H9 (cell line): ENCODE results near the gene NRXN3. TPM values are rescaled to one million over a fixed set of nuclear protein-coding genes. Genes with fewer than 3 reads are reported as not detected.

Experiments used
- DNase-seq: peaks from one replicate; pipeline ENCODE4 v3.0.0-alpha.2; 2017
- H2AFZ ChIP-seq: one replicate; pipeline ENCODE4 v1.6.1; 2013; ENCODE audit warnings: mild to moderate bottlenecking, low read length, control low read depth, moderate library complexity
- H2AK5ac ChIP-seq: 2 replicates; pipeline ENCODE4 v1.6.1; 2013; ENCODE audit warnings: low read length, control low read depth, mixed read lengths; ENCODE audit not compliant: insufficient read length
- H2BK120ac ChIP-seq: one replicate; pipeline ENCODE4 v1.6.1; 2013; ENCODE audit warnings: low read depth, mild to moderate bottlenecking, low read length, control low read depth, inconsistent platforms; ENCODE audit not compliant: poor library complexity, severe bottlenecking
- H2BK12ac ChIP-seq: 2 replicates; pipeline ENCODE4 v1.6.1; 2013; ENCODE audit warnings: low read length, control low read depth, mixed read lengths, low read depth; ENCODE audit not compliant: insufficient read length
- H2BK15ac ChIP-seq: 2 replicates; pipeline ENCODE4 v1.6.1; 2013; ENCODE audit warnings: low read depth, low read length, control low read depth
- H2BK20ac ChIP-seq: one replicate; pipeline ENCODE4 v1.6.1; 2013; ENCODE audit warnings: low read depth, mild to moderate bottlenecking, low read length, control low read depth, inconsistent platforms; ENCODE audit not compliant: poor library complexity, severe bottlenecking
- H2BK5ac ChIP-seq: 2 replicates; pipeline ENCODE4 v1.6.1; 2013; ENCODE audit warnings: low read length, control low read depth, mixed read lengths; ENCODE audit not compliant: insufficient read length
- H3K14ac ChIP-seq: 2 replicates; pipeline ENCODE4 v1.6.1; 2013; ENCODE audit warnings: low read length, control low read depth; ENCODE audit not compliant: insufficient read depth
- H3K18ac ChIP-seq: 2 replicates; pipeline ENCODE4 v1.6.1; 2013; ENCODE audit warnings: low read depth, mild to moderate bottlenecking, mixed read lengths, low read length, control low read depth; ENCODE audit not compliant: insufficient read length
- H3K23ac ChIP-seq: 2 replicates; pipeline ENCODE4 v1.6.1; 2013; ENCODE audit warnings: low read length, control low read depth, mixed read lengths, low read depth; ENCODE audit not compliant: insufficient read length
- H3K23me2 ChIP-seq: 2 replicates; pipeline ENCODE4 v1.6.1; 2013; ENCODE audit warnings: low read depth, mild to moderate bottlenecking, mixed read lengths, low read length, control low read depth; ENCODE audit not compliant: insufficient read length, poor library complexity, severe bottlenecking
- H3K27ac ChIP-seq: 2 replicates; pipeline ENCODE4 v1.5.1; 2013; ENCODE audit warnings: low read length, control low read depth, mixed read lengths, low read depth; ENCODE audit not compliant: insufficient read length
- H3K27me3 ChIP-seq: 2 replicates; pipeline ENCODE4 v1.6.1; 2013; ENCODE audit warnings: low read length, control low read depth, inconsistent platforms; ENCODE audit not compliant: insufficient read depth
- H3K4ac ChIP-seq: 2 replicates; pipeline ENCODE4 v1.6.1; 2013; ENCODE audit warnings: low read depth, mild to moderate bottlenecking, control low read depth, inconsistent platforms, low read length, moderate library complexity
- H3K4me1 ChIP-seq: 2 replicates; pipeline ENCODE4 v1.6.1; 2013; ENCODE audit warnings: low read length, control low read depth, inconsistent platforms; ENCODE audit not compliant: insufficient read depth
- H3K4me2 ChIP-seq: 2 replicates; pipeline ENCODE4 v1.6.1; 2013; ENCODE audit warnings: low read length, control low read depth, mixed read lengths; ENCODE audit not compliant: insufficient read length, insufficient read depth
- H3K56ac ChIP-seq: 2 replicates; pipeline ENCODE4 v1.6.1; 2013; ENCODE audit warnings: low read depth, mild to moderate bottlenecking, mixed read lengths, low read length, control low read depth; ENCODE audit not compliant: insufficient read length
- H3K79me1 ChIP-seq: 2 replicates; pipeline ENCODE4 v1.6.1; 2013; ENCODE audit warnings: low read depth, mild to moderate bottlenecking, moderate library complexity, low read length, control low read depth, inconsistent platforms; ENCODE audit not compliant: insufficient read depth, poor library complexity, severe bottlenecking
- H3K79me2 ChIP-seq: 2 replicates; pipeline ENCODE4 v1.6.1; 2013; ENCODE audit warnings: low read length, control low read depth, inconsistent platforms; ENCODE audit not compliant: insufficient read depth
- H3K9ac ChIP-seq: 2 replicates; pipeline ENCODE4 v1.6.1; 2013; ENCODE audit warnings: low read length, control low read depth, mixed read lengths; ENCODE audit not compliant: insufficient read length; ENCODE audit errors: extremely low read depth
- H3K9me3 ChIP-seq: one replicate; pipeline ENCODE4 v1.6.1; 2013; ENCODE audit warnings: low read depth, low read length, inconsistent platforms; ENCODE audit not compliant: control insufficient read depth
- H3T11ph ChIP-seq: one replicate; pipeline ENCODE4 v1.6.1; 2013; ENCODE audit warnings: mild to moderate bottlenecking, low read length, control low read depth, inconsistent platforms
- H4K20me1 ChIP-seq: one replicate; pipeline ENCODE4 v1.6.1; 2013; ENCODE audit not compliant: control insufficient read depth, insufficient read length, insufficient read depth
- H4K5ac ChIP-seq: 2 replicates; pipeline ENCODE4 v1.6.1; 2013; ENCODE audit warnings: low read depth, mild to moderate bottlenecking, mixed read lengths, low read length, control low read depth; ENCODE audit not compliant: insufficient read length
- H4K8ac ChIP-seq: replicated peaks from 2 replicates; pipeline ENCODE4 v1.6.1; 2013; ENCODE audit warnings: low read length, control low read depth, mixed read lengths, low read depth; ENCODE audit not compliant: insufficient read length
- H4K91ac ChIP-seq: 2 replicates; pipeline ENCODE4 v1.6.1; 2013; ENCODE audit warnings: low read depth, mild to moderate bottlenecking, moderate library complexity, mixed read lengths, low read length, control low read depth; ENCODE audit not compliant: insufficient read length
- H3K27ac Mint-ChIP-seq, 3 experiments: 2 replicates in 2 of 3; 3 replicates in 1 of 3; pipeline ENCODE4 v1.8.0; 2020 to 2021; ENCODE audit warnings: mixed read lengths in 3 of 3, mild to moderate bottlenecking in 1 of 3, moderate library complexity in 1 of 3
- H3K27me3 Mint-ChIP-seq: 2 replicates; pipeline ENCODE4 v1.8.0; 2021; ENCODE audit warnings: low read depth, mild to moderate bottlenecking, moderate library complexity, mixed read lengths
- H3K36me3 Mint-ChIP-seq, 3 experiments: 2 replicates in 2 of 3; 3 replicates in 1 of 3; pipeline ENCODE4 v1.8.0; 2020 to 2021; ENCODE audit warnings: low read depth in 3 of 3, mixed read lengths in 3 of 3; ENCODE audit not compliant: insufficient read depth in 1 of 3
- H3K4me1 Mint-ChIP-seq, 2 experiments: 2 replicates each; pipeline ENCODE4 v1.8.0; 2020; ENCODE audit warnings: mixed read lengths in 2 of 2
- H3K4me3 Mint-ChIP-seq, 2 experiments: 2 replicates in 1 of 2; 3 replicates in 1 of 2; pipeline ENCODE4 v1.8.0; 2020 to 2021; ENCODE audit warnings: mild to moderate bottlenecking in 2 of 2, mixed read lengths in 2 of 2, moderate library complexity in 1 of 2
- H3K9me3 Mint-ChIP-seq, 2 experiments: 2 replicates in 1 of 2; 3 replicates in 1 of 2; pipeline ENCODE4 v1.8.0; 2020; ENCODE audit warnings: mild to moderate bottlenecking in 2 of 2, mixed read lengths in 2 of 2, moderate library complexity in 1 of 2
- total RNA-seq: library from RNA; stranded (reverse); gene quantifications from 2 replicates; pipeline ENCODE4 v1.2.1, GENCODE V29; 2021
- TF ChIP-seq, protein P1 (sequence below): fragments of 200-600 bp; sonication (generic); conservative IDR thresholded peaks from 3 replicates; pipeline ENCODE4 v1.8.0; 2021; ENCODE audit warnings: antibody characterized with exemption, mild to moderate bottlenecking

The NRXN3 gene
- total RNA-seq, 1 experiment from 2014 or later = 1.8 TPM

DNA sequence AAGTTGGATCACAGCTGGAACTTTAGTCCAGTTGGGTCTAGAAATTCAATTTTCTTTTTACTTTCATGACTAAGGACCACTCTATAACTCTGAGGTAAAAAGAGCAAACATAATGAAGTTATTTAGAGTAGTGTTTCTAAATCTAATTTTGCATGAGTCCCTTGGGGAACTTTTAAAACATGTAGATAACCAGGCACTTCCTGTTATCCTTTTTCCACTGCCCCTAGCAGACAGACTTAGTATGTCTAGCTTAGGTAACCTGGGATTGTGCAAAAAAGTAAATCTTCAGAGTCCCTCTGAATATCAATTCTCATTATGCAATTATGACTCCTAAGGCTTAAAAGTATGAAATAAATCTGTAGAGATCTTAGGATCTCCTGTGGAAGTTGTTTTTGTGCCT lies 1669.9 kb downstream of the NRXN3 start:
- no peaks in the 10 kb centered on the region for H3K23me2 ChIP-seq
- H2BK20ac ChIP-seq = no peak overlapping the region
- H3K27ac Mint-ChIP-seq = no peak overlapping the region
- TF ChIP-seq, protein P1, sequence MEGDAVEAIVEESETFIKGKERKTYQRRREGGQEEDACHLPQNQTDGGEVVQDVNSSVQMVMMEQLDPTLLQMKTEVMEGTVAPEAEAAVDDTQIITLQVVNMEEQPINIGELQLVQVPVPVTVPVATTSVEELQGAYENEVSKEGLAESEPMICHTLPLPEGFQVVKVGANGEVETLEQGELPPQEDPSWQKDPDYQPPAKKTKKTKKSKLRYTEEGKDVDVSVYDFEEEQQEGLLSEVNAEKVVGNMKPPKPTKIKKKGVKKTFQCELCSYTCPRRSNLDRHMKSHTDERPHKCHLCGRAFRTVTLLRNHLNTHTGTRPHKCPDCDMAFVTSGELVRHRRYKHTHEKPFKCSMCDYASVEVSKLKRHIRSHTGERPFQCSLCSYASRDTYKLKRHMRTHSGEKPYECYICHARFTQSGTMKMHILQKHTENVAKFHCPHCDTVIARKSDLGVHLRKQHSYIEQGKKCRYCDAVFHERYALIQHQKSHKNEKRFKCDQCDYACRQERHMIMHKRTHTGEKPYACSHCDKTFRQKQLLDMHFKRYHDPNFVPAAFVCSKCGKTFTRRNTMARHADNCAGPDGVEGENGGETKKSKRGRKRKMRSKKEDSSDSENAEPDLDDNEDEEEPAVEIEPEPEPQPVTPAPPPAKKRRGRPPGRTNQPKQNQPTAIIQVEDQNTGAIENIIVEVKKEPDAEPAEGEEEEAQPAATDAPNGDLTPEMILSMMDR = no peak
- H3K4me1 Mint-ChIP-seq = no peaks in the 10 kb centered on the region
- H3K27me3 ChIP-seq = no peaks in the 10 kb centered on the region
- no peak overlapping the region for H2AK5ac ChIP-seq
- H2BK5ac ChIP-seq = no peak overlapping the region
- no peaks in the 10 kb centered on the region for H3K9me3 ChIP-seq
- H3K4me1 ChIP-seq = no peaks in the 10 kb centered on the region
- H3K9ac ChIP-seq = no peak overlapping the region
- no peak overlapping the region for H3K18ac ChIP-seq
- H3K4ac ChIP-seq = no peak overlapping the region
- H2AFZ ChIP-seq = no peak overlapping the region
- no peak overlapping the region for H3K4me2 ChIP-seq
- no peaks in the 10 kb centered on the region for H3K79me1 ChIP-seq
- H3K14ac ChIP-seq = no peak overlapping the region
- no peak overlapping the region for H3K27ac ChIP-seq
- H3K36me3 Mint-ChIP-seq = no peaks in the 10 kb centered on the region
- no peak overlapping the region for H3T11ph ChIP-seq
- no peaks in the 10 kb centered on the region for H4K20me1 ChIP-seq
- no peak overlapping the region for H3K56ac ChIP-seq
- no peak overlapping the region for H2BK120ac ChIP-seq
- no peak overlapping the region for H3K23ac ChIP-seq
- no peaks in the 10 kb centered on the region for H3K9me3 Mint-ChIP-seq
- no peak overlapping the region for H2BK12ac ChIP-seq
- no peaks in the 10 kb centered on the region for H3K27me3 Mint-ChIP-seq
- no peak overlapping the region for H4K91ac ChIP-seq
- DNase-seq = no peak
- H4K8ac ChIP-seq = no peak overlapping the region
- no peaks in the 10 kb centered on the region for H3K79me2 ChIP-seq
- no peak overlapping the region for H3K4me3 Mint-ChIP-seq
- no peak overlapping the region for H2BK15ac ChIP-seq
- H4K5ac ChIP-seq = no peak overlapping the region
